COLO829 (cell line): ENCODE results near the gene SMIM10L1.

Source experiments
- DNase-seq: peaks from one replicate; pipeline ENCODE4 v3.0.0; 2012; ENCODE audit warnings: low spot score

SMIM10L1 gene

DNA sequence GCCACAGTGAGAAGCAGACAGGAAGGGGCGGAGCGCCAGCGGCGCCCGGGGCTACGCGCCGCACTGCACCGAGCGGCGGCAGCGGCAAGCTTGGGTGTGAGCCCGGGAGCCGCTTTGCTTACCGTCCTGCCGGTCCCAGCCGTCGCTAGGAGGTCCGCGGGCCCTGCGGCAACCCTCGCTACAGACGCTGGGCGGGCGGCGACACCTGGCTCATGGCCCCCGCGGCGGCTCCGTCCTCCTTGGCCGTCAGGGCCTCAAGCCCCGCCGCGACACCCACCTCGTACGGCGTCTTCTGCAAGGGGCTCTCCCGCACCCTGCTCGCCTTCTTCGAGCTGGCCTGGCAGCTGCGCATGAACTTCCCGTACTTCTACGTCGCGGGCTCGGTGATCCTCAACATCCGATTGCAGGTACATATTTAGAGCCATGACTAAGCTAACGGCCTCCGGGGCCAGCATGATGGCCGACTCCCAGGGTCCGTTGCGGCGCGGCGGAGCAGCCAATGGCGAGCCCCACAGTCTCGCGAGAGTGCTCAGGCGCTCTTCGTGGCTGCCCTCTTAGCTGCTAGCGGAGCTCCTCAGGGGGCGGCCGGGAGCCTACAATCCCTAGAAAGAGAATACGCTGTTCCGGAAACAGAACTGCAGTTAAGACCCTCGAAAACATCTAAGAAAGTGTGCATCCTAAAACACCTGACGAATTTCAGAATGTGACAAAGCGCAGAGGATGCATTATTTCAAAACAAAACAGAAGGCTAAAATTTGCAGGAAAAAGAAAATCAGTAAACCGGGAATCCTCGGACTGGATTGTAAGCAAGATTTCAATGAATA is at the start of gene SMIM10L1:
Gene SMIM10L1, plus strand, starts transcription at position 50 of the 824 bp plus-strand sequence. Its CDS starts 163 bp downstream, at position 213.
- peak; percentile 76 for DNase-seq

DNA sequence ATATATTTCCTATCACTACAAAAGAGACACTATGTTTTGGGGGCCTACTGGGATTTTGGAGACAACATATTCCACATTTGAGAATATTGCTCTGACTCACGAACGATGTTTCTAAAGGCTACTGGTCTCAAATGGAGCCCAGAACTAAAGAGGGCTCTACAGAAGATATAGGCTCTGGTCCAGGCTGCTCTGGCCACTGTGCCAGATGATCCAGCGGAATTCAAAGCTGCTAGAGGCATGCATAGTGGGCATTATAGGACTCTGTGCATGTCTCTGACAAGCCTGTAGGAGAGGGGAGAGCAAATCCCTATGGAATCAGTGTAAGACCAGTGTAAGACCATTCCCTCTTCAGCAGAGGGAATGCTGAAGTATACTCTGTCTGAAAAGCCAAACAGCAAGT is 40.6 kb upstream of the SMIM10L1 start:
- no peak for DNase-seq

DNA sequence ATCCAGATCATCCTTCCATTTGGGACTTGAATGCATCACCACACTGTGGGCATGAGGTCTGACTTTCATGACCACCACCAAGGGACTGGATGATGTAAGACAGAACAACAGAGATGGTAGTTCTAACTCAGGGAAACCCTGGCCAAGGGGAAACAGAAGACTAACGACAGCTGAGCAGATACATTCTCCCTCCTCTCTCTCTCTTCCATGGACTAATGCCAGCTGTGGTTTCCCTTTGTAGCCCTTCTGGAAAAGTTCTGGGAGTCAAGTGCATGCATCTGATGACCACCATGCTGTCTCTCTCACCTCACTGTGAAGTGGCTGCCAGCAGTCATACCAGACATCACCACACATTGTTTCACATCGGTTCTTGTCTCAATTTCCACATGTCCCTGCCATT is 40.0 kb upstream of the SMIM10L1 start:
- no peak for DNase-seq

DNA sequence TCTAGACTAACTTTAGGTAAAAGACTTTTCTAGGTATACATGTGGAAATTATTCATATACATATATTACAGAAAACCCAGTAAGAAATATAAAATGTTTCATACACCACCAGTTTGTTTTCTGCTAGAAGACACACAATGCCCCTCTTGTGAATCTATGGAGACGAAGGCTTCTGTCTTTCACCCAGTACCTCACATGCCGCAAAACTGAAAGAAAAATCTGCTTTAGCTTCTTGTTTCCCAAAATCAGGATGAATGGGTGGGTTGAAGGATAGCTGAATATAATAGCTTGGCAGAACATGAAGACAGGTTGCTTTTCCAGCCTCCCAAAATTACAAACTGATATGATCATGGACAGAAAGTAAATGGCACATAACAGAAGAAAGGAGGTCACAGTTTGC is 37.8 kb upstream of the SMIM10L1 start:
- DNase-seq = no peak

DNA sequence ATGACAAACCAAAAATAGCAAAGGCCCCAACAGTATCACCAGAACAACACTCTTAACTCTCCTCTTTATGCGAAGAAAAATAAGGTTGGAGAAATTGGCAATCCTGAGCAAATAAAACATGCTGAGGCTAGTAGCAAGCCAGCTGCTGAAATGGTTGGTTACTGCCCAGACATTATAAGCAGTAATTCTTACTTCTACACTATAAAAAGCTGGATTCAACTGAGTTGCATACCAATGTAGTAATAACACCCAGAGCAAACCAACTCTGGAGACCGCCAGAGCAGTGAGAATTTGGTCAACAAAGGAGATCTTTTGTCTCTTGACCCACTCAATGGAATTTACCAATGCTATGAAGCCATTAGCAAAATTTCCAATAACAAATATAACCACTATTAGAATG is 37.2 kb upstream of the SMIM10L1 start:
- no peak for DNase-seq

DNA sequence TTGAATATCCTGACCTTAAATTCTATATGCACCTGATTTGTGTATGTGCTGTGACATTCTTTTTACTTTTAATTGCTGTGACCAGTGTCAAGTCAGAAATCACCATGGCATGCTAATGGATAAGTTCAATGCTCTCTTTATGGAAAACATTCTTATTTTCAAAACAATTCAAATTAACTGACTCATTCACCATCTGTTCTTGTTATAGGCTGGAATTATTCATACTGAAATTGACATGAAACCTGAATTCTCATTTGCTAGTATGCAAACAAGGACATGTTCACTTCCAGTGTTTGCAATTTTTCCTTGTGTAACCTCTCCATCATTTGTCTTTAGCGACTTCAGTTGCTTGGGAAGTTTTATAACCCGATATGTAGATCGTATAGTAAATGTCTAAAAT is 36.7 kb upstream of the SMIM10L1 start, which contains the start of gene TAS2R30:
Gene TAS2R30, minus strand, starts transcription at position 340 of the 400 bp plus-strand sequence. CDS start 400 bp downstream, outside the sequence.
- no peak for DNase-seq

DNA sequence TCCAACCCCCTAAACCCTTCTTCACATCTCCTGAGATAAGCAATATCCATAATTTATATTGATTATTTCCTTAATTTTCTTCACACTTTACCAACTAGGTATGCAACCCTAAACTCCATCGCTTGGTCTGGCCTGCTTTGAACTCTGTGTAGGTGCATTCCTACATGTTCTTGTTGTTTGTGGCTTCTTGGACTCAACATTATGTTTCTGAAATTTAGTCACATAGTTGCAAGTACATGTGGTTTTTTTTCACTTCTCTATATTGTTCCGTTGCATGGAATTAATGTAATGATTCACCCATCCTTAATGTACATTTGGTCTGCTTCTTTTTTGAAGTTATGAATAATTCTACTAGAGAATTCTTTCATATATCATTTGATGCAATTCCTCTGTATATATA is 34.9 kb upstream of the SMIM10L1 start:
- no peak for DNase-seq

DNA sequence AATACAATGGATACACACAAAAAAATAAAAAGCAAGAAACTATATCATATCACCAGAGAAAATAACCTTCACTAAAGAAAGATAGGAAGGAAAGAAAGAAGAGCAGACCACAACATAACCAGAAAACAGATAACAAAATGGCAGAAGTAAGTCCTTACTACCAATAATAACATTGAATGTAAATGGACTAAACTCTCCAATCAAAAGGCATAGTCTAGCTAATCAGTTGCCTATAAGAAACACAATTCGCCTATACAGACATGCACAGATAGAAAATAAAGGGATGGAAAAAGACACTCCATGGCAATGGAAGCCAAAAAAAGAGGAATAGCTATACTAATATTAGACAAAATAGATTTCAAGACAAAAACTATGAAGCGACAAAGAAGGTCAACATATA is 27.6 kb upstream of the SMIM10L1 start:
- DNase-seq = no peak

DNA sequence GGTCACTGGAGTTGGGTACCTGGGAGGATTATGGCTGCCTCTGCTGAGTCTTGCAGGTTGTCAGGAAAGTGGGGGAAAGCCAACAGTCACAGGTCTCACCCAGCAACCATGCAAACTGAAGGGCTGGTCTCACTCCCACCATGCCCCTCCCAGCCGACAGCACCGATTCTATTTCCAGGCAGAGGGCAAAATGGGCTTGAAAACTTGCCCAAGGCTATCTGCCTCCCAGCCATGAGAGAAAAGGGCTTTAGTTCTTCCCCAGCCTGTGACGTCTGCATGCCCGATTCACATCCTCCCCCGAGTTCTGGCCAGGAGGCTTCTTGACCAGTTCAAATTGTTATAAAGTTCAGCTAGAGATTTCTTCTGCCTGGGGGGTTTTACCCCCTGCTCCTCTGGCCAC is 26.7 kb upstream of the SMIM10L1 start:
- DNase-seq = no peak

DNA sequence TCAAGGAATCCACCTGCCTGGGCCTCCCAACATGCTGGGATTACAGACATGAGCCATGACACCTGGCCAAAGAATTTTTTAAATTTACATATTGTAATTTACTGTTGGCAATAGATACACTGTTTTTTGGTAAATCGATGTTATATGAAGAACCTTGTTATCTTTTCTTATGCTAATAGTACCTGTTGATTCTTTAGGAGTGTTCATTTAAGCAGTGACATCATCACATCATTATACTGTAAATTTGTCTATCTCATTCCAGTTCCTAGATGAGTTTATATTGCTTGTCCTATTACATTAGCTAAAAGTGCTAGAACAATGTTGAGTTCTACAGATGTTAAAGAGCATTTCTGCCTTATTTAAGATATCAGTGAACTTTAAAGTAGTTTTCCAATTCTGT is 23.6 kb upstream of the SMIM10L1 start:
- DNase-seq = no peak

DNA sequence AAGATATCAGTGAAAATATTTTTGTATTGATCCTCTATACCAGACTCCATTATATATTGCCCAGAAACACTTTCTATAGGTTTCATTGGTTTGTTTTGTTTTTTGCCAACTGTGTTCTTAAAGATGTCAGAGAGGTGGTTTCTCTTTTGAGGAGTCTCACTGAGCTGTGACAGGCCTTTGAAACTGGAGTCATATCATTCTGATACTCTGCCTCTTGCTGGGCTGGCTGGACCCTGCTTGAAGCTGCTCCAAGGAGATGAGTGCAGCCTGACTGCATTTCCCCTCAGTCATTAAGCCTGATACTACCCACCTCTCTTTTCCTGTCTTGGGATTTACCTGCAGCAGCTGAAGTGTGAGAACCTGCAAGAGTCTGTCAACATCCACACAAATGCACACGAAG is 20.2 kb upstream of the SMIM10L1 start:
- no peak for DNase-seq

DNA sequence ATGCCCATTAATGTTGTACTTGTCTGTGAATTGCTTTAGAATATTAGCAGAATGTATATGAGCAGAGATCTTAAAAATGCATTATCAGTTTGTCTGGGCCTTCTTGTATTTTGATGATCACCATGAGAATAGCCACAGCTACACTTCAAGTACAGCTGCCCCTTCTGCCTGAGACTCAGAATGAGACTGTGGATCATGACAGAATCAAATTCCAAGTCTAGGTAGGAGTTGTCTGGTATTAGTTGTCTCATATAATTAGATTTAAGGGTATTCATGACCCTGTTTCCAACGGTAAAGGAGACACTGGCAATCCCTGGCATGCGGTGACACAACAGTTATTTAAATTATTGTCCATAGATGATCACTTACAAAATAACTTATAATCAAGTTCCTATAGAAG is 18.3 kb upstream of the SMIM10L1 start:
- DNase-seq = no peak

DNA sequence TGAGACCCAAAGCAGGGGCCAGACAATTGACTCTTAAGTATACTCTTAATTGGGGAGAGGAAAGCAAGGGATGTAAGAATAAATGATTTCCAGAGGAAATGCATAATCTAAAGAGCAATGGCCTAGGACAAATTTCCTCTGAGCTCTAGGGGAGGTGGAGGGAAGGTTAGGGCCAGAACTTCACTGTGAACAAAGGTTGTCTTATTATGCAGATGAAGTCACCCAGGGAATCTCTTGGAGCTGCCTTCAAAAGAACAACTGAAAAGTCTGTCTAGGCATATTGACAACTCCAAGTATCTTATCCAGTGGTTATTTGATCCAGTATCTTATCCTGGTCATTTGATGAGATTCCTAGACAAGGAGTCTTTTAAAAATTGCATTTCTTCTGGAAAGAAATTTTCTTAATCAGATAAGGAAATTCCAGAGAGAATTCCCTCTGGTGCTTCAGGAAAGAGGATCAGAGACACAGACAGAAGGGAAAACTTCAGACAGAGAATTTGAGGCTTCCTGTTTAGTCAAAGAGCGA is 16.5 kb upstream of the SMIM10L1 start:
- no peak for DNase-seq

DNA sequence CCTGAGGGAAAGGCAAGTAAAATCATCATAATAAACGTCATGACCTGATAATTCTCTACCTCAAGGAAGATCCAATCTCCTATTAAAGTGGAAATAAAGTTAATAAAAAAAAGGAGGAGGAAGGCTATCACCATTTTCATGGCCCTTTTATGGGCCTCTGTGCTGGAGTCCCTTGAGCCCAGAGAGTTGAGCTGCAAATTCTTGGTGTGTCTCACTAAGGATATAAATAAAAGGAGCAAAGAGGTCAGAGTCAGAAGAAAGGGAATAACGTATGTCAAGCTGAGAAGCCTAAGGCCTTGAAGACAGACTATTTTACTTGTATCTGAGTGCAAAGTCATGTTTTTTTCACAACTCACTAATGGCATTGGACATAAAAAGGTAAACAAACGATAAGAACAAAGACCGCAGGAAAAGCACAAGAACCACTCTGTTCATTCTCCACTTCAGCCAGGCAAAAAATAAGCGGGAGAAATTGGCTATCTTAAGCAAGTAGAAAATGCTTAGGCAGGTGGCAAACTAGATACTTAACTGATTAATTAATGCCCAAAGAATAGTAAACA is 12.0 kb upstream of the SMIM10L1 start:
- DNase-seq = no peak

DNA sequence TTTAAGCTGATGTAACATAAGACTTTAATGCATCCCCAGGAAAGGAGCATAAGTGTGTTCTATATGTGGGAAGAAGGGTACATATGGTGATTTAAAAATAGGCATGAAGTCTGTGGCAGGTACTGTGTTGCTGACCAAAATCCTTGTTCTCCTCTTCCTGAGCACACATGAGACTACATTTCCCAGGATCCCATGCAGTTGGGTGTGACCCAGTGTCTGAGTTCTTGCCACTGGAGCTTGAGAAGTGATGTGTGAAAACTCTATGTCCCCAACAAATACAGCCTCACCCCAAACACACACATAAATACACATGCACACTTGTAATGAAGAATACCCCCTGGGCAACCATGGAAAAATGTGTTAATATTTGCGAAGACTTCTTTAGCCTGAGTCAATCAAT is 8.5 kb upstream of the SMIM10L1 start:
- DNase-seq = no peak

DNA sequence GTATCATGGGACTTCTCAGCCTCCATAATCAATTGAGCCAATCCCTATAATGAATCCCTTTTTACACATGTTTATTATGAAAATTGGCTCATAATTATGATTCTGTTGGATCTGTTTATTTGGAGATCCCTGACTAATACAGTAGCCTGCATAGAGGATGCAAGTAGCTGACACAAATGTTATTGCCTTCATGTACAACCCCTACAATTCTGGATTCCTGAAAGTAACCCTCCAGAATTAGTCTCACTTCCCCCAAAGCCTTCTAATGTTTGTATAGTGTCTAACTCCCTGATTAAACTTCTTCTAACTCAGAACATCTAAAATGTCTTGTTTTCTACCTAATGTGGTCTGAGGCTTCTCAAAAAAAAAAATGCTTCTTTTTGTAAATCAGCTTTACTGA is 6.6 kb upstream of the SMIM10L1 start:
- no peak for DNase-seq

DNA sequence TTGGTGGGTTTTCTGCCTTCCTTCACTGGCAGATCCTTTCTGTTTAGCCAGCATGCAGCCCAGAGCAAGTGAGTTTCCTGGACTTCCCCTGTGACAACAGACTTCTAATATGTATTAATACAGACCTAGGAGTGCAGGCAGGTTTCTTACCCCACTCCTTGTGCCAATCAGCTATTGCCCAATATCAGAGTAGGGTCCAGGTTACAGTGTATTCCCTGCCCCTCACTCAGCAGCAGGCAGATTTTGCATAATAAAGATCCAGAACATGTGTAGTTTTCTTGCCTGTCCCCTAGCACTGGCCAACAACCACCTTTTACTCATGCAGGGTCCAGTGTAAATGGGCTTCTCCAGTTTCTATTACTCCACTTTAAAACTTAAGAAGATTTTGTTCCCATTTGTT is 4.7 kb upstream of the SMIM10L1 start:
- no peak for DNase-seq

DNA sequence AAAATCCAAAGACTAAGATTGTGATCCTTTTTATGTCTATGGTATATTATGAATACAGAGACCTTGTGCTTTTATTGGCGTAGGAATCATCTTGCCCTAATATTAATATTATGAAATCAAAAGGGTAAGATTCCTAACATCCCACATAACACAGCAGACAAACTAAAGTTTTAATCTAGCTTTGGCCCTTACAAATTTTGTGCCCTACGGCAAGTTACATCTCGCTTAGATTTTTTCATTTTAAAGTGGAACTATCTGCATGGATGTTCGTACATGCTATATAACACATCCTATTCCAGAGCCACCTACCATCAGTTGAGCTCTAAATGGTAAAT is 217 bp upstream of the SMIM10L1 start:
- DNase-seq = no peak

DNA sequence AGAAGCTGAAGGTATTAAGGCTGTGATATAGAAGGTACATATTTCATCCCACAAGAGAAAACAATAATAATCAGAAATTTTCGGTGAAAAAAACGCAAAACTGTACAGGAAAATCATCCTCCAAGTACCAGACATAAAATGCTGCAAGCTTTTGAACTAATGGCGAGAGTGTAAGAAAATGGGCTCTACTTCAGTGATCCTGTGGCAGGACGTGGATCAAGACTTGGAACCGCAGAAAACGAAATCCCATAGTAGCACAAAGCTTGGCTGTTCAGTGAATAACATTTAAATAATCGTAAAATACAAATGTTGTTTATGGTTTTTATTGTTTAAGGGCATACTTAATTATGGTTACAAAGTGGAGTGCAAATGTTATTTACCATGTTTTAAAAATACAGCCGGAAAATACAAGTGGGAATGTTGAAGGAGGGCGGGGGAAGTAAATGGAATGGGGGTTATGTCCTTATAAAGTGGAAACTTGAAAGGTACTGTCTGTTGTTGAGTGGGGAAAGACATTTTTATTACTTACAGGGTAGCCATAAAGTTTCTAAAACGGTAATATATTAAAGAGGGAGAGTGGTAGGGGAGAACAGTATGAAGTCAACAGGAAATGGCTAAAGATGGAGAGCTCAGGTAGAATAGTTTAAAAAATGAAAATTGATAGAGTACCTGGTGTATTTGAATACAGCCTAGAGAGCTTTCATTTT is 1.1 kb downstream of the SMIM10L1 start:
- no peak for DNase-seq

DNA sequence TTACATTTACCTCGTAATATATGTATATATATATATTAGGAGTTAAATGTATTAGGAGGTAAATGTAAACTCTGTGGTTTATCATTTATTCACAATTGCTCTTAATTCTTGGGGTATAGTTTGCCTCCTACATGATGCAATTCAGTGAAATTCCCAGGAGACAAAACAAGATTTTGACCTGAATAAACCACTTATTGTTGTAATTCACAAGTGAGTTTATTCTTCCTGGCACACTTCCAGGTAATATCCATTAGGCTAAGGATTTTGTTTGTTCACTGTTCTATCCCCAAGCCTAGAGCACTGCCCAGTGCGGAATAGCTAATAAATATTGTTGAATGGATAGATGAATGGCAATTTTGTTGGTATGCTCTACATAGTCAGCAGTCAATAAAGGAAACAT is 3.0 kb downstream of the SMIM10L1 start:
- peak; percentile 53 for DNase-seq

DNA sequence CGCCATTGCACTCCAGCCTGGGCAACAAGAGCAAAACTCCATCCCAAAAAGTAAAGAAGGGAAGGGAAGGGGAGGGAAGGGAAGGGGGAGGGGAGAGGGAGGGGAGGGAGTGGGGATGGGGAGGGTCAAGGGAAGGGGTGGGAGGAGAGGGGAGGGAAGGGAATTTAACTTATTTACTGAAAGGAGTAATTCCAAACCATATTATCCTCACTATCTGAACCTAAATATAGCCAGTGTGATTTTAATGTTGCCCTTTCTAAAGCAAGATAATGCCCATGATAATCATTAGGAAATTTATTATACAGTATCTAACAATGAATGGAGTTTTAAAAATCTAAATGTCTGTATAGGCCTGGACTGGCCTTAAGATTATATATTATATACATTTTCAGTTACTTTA is 7.3 kb downstream of the SMIM10L1 start:
- no peak for DNase-seq

DNA sequence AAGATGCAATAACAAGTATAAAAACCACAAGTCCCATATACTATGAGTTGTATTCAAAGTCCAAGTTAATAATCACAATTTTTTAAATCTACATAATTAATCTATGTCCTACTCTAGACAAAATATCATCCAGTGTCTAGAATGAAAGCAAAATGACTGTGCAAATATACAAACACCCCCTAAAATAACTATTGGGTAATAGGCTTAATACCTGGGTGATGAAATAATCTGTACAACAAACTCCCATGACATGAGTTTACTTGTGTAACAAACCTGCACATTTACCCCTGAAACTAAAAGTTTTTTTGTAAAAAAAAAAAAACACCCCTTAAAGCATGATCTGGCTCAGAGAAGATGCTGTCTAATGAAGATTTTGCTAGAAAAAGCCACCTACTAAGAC is 11.5 kb downstream of the SMIM10L1 start:
- DNase-seq = no peak

DNA sequence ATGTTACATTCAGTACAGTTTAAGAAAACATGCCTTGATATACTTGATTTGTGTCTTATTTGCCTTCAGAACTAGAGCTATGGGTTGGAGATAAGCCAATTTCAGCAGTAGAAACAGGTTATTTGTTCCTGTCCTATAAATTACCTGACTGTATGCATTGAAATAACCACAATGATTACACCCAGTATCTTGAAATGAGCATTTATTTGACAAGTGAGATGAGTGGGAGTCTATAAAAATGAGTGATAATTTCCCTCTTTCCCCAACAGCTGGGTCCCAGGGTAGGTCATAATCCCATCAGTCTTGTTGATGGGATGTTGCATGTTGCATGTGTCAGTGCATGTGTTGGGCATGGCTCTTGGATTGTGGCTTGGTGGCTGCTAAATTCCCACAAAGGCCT is 12.0 kb downstream of the SMIM10L1 start:
- no peak for DNase-seq
